ENCODE data around the gene CACNB4. TPM values are rescaled to one million over a fixed set of nuclear protein-coding genes. Genes with fewer than 3 reads are reported as not detected.
A peak's percentile ranks its signal among the peaks of the same experiment; 100 is the strongest.

The CACNB4 gene
- total and polyA plus RNA-seq, 9 of the 15 experiments (the other 6 are each of a cell fraction or from before 2014, with no cell fraction given) = 0.01 to 0.20 (median 0.04) TPM; not detected in 1

- Histone ChIP-seq H4K20me1 (replicated peaks; ENCODE audit: control insufficient read depth, insufficient read depth, low read length) (no peaks in the 10 kb centered on the region), H3K4me3 (no peak overlapping the region), H3K9ac (ENCODE audit: insufficient read depth in 1 of 2, low read depth in 2 of 2, low read length in 2 of 2) (no peak overlapping the region), H3K36me3 (ENCODE audit: control insufficient read depth, insufficient read depth, low read length) (no peaks in the 10 kb centered on the region), H3K9me1 (ENCODE audit: control insufficient read depth, insufficient read depth, low read length) (no peaks in the 10 kb centered on the region), H3K27ac (ENCODE audit: extremely low read depth, low read depth, low read length) (no peak overlapping the region), H2AFZ (ENCODE audit: low read depth, low read length) (no peak overlapping the region), H3K79me2 (ENCODE audit: control insufficient read depth, insufficient read depth, low read length) (no peaks in the 10 kb centered on the region), H3K27me3 (ENCODE audit: control insufficient read depth in 2 of 2, insufficient read depth in 2 of 2, low read length in 2 of 2) (peaks cover 30 to 39% of the 10 kb centered on the region in 2 experiments), H3K4me1 (replicated peaks in 1 of 2; ENCODE audit: control insufficient read depth in 2 of 2, insufficient read depth in 2 of 2, low read length in 2 of 2) (no peaks in the 10 kb centered on the region), H3K4me2 (ENCODE audit: insufficient read depth, low read length) (no peak overlapping the region), H3K9me3 (replicated peaks; ENCODE audit: control insufficient read depth, insufficient read depth, low read depth, low read length) (no peaks in the 10 kb centered on the region)
- CTCF ChIA-PET (ENCODE audit: low intra/inter-chr PET ratio) = no interaction called here
- DNase-seq (ENCODE audit: extremely low read depth in 1 of 4, low spot score in 3 of 4) (no peak), ATAC-seq (no peak), FAIRE-seq (no peak)
- under 1% methylated on average over 8 of the region's 8 CpGs for WGBS (ENCODE audit: insufficient coverage, low coverage, missing lambda C conversion rate)
- TF ChIP-seq, protein P1, sequence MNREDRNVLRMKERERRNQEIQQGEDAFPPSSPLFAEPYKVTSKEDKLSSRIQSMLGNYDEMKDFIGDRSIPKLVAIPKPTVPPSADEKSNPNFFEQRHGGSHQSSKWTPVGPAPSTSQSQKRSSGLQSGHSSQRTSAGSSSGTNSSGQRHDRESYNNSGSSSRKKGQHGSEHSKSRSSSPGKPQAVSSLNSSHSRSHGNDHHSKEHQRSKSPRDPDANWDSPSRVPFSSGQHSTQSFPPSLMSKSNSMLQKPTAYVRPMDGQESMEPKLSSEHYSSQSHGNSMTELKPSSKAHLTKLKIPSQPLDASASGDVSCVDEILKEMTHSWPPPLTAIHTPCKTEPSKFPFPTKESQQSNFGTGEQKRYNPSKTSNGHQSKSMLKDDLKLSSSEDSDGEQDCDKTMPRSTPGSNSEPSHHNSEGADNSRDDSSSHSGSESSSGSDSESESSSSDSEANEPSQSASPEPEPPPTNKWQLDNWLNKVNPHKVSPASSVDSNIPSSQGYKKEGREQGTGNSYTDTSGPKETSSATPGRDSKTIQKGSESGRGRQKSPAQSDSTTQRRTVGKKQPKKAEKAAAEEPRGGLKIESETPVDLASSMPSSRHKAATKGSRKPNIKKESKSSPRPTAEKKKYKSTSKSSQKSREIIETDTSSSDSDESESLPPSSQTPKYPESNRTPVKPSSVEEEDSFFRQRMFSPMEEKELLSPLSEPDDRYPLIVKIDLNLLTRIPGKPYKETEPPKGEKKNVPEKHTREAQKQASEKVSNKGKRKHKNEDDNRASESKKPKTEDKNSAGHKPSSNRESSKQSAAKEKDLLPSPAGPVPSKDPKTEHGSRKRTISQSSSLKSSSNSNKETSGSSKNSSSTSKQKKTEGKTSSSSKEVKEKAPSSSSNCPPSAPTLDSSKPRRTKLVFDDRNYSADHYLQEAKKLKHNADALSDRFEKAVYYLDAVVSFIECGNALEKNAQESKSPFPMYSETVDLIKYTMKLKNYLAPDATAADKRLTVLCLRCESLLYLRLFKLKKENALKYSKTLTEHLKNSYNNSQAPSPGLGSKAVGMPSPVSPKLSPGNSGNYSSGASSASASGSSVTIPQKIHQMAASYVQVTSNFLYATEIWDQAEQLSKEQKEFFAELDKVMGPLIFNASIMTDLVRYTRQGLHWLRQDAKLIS (CRISPR knock-in tag; IDR thresholded peaks at IDR 0.05) = no peak
- TF ChIP-seq ILF3 (IDR thresholded peaks at IDR 0.05; ENCODE audit: borderline replicate concordance) (no peak), ZNF589 (CRISPR knock-in tag; IDR thresholded peaks at IDR 0.05; ENCODE audit: low read depth) (no peak), HSF4 (CRISPR knock-in tag; IDR thresholded peaks at IDR 0.05; ENCODE audit: borderline replicate concordance) (no peak), STAT5A (IDR thresholded peaks at IDR 0.05; ENCODE audit: borderline replicate concordance, low read length) (no peak), SUPT5H (IDR thresholded peaks at IDR 0.05) (no peak), FOS (IDR thresholded peaks at IDR 0.05; ENCODE audit: extremely low read depth, insufficient read length) (no peak)
- TF ChIP-seq, protein P2, sequence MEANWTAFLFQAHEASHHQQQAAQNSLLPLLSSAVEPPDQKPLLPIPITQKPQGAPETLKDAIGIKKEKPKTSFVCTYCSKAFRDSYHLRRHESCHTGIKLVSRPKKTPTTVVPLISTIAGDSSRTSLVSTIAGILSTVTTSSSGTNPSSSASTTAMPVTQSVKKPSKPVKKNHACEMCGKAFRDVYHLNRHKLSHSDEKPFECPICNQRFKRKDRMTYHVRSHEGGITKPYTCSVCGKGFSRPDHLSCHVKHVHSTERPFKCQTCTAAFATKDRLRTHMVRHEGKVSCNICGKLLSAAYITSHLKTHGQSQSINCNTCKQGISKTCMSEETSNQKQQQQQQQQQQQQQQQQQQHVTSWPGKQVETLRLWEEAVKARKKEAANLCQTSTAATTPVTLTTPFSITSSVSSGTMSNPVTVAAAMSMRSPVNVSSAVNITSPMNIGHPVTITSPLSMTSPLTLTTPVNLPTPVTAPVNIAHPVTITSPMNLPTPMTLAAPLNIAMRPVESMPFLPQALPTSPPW (CRISPR knock-in tag; IDR thresholded peaks at IDR 0.05) = peak; percentile 64
- intact Hi-C loops (cut with micrococcal nuclease) (no loop called here), in situ Hi-C loops (cut with MboI) (no loop called here)
- POLR2A ChIA-PET = interaction anchor here (0.6 to 1.4 kb wide), 4 partner anchors 10 to 658 kb away, joined by 3 to 4 read pairs (median 3); no protein-coding TSS in a partner anchor
- no TSS peak for BruUV-seq (replicated peaks)
Measured at GRCh38 chr2:151973013-151973900, 125.6 kb downstream of the CACNB4 start.

Data from K562 (cell line).